Type B pancreatic cell (in vitro differentiated cells): Measurements from ENCODE around the gene UTP14C. TPM values are rescaled to one million over a fixed set of nuclear protein-coding genes. Genes with fewer than 3 reads are reported as not detected.
A peak's percentile ranks its signal among the peaks of the same experiment; 100 is the strongest.

Experiments used
- DNase-seq: peaks from one replicate; pipeline ENCODE4 v3.0.0; 2021; ENCODE audit warnings: mixed read lengths; ENCODE audit not compliant: unreplicated experiment; ENCODE audit errors: extremely low spot score
- H3K27ac Mint-ChIP-seq: 2 replicates; pipeline ENCODE4 v1.8.0; 2021; ENCODE audit warnings: mild to moderate bottlenecking, mixed read lengths
- H3K27me3 Mint-ChIP-seq: 2 replicates; pipeline ENCODE4 v1.8.0; 2021; ENCODE audit warnings: mixed read lengths
- H3K36me3 Mint-ChIP-seq: 2 replicates; pipeline ENCODE4 v1.8.0; 2021; ENCODE audit warnings: mixed read lengths
- H3K4me1 Mint-ChIP-seq: one replicate; pipeline ENCODE4 v1.8.0; 2021; ENCODE audit warnings: mixed read lengths; ENCODE audit not compliant: unreplicated experiment
- H3K4me3 Mint-ChIP-seq: 2 replicates; pipeline ENCODE4 v1.8.0; 2021; ENCODE audit warnings: mild to moderate bottlenecking, mixed read lengths
- H3K9me3 Mint-ChIP-seq: 2 replicates; pipeline ENCODE4 v1.8.0; 2021; ENCODE audit warnings: mixed read lengths
- CTCF ChIP-seq: fragments of 200-600 bp; sonication (generic); conservative IDR thresholded peaks from 2 replicates; pipeline ENCODE4 v1.5.0; 2021; ENCODE audit warnings: antibody characterized with exemption, mild to moderate bottlenecking
- total RNA-seq: library from RNA; stranded (reverse); gene quantifications from 2 replicates; pipeline ENCODE4 v1.2.1, GENCODE V29; 2021; ENCODE audit warnings: low replicate concordance

The UTP14C gene
- total RNA-seq, 1 donor from 2014 or later: 18.7 TPM

GRCh38 chr13:52011632-52012511, 12.6 kb upstream of the UTP14C start, which contains the start of gene ALG11:
Gene ALG11, plus strand, starts transcription at chr13:52012398. Its CDS starts 21 bp downstream, at chr13:52012419.
- Mint-ChIP-seq H3K4me1 (peaks cover 8% of the 10 kb centered on the region), H3K36me3 (peaks cover 12% of the 10 kb centered on the region), H3K27me3 (peaks cover 16% of the 10 kb centered on the region), H3K9me3 (no peaks in the 10 kb centered on the region), H3K27ac (peak within 1 kb of the TSS; percentile 98), H3K4me3 (peak within 1 kb of the TSS; percentile 100)
- no peak for TF ChIP-seq CTCF
- DNase-seq: peak; percentile 99

- Mint-ChIP-seq H3K36me3 (peaks cover 16% of the 10 kb centered on the region), H3K4me3 (peak overlapping the region; percentile 100), H3K4me1 (peaks cover 8% of the 10 kb centered on the region), H3K9me3 (no peaks in the 10 kb centered on the region), H3K27ac (peak overlapping the region; percentile 98), H3K27me3 (peaks cover 16% of the 10 kb centered on the region)
- no peak for DNase-seq
- TF ChIP-seq CTCF: no peak
Measured at GRCh38 chr13:52012512-52012836, 12.0 kb upstream of the UTP14C start.

- H3K9me3 Mint-ChIP-seq: no peaks in the 10 kb centered on the region
- no peak overlapping the region for H3K4me3 Mint-ChIP-seq
- TF ChIP-seq CTCF: no peak
- peaks cover 4% of the 10 kb centered on the region for H3K4me1 Mint-ChIP-seq
- peaks cover 36% of the 10 kb centered on the region for H3K36me3 Mint-ChIP-seq
- no peak for DNase-seq
- peaks cover under 1% of the 10 kb centered on the region for H3K27me3 Mint-ChIP-seq
- H3K27ac Mint-ChIP-seq: no peak overlapping the region
Measured at GRCh38 chr13:52016296-52016695, 8.2 kb upstream of the UTP14C start.

- Mint-ChIP-seq H3K27ac (no peak overlapping the region), H3K4me3 (no peak overlapping the region)
Measured at GRCh38 chr13:52020191-52020590, 4.3 kb upstream of the UTP14C start.

GRCh38 chr13:52022356-52022755, 2.1 kb upstream of the UTP14C start:
- Mint-ChIP-seq H3K4me3 (no peak overlapping the region), H3K27me3 (no peaks in the 10 kb centered on the region), H3K36me3 (peaks cover 67% of the 10 kb centered on the region), H3K4me1 (no peaks in the 10 kb centered on the region), H3K9me3 (peaks cover 16% of the 10 kb centered on the region), H3K27ac (no peak overlapping the region)
- TF ChIP-seq CTCF: no peak
- no peak for DNase-seq

More at GRCh38 chr13:52020191-52020590, 4.3 kb upstream of the UTP14C start:
- DNase-seq: no peak
- Mint-ChIP-seq H3K36me3 (peaks cover 55% of the 10 kb centered on the region), H3K27me3 (no peaks in the 10 kb centered on the region), H3K9me3 (no peaks in the 10 kb centered on the region), H3K4me1 (no peaks in the 10 kb centered on the region)
- TF ChIP-seq CTCF: no peak
